ENCODE data around the gene KLHL3.
"Not testable (repeated sequence)": the region's sequence is repeated elsewhere in the genome, so short reads cannot be mapped to it uniquely, and the experiment has no call there.

KLHL3 gene

GRCh38 chr5:137656558-137656957 is 79.3 kb downstream of the KLHL3 start:
- no peak overlapping the region for H3K4me3 ChIP-seq (replicated peaks; ENCODE audit: low read depth, low read length)
- DNase-seq (ENCODE audit: extremely low read depth, low read depth), result no peak
- no peak for TF ChIP-seq CTCF (IDR thresholded peaks at IDR 0.05; ENCODE audit: low read depth, low read length, missing control alignments)

- DNase-seq (ENCODE audit: extremely low read depth, low read depth), result no peak
- no peak overlapping the region for H3K4me3 ChIP-seq (replicated peaks; ENCODE audit: low read depth, low read length)
- no peak for TF ChIP-seq CTCF (IDR thresholded peaks at IDR 0.05; ENCODE audit: low read depth, low read length, missing control alignments)
Measured at GRCh38 chr5:137651022-137651421, 84.9 kb downstream of the KLHL3 start.

- TF ChIP-seq CTCF (IDR thresholded peaks at IDR 0.05; ENCODE audit: low read depth, low read length, missing control alignments), result no peak
- no peak overlapping the region for H3K4me3 ChIP-seq (replicated peaks; ENCODE audit: low read depth, low read length)
- DNase-seq (ENCODE audit: extremely low read depth, low read depth), result peak; percentile 27
Measured at GRCh38 chr5:137649228-137649935, 86.5 kb downstream of the KLHL3 start.

- DNase-seq (ENCODE audit: extremely low read depth, low read depth), result no peak
- TF ChIP-seq CTCF (IDR thresholded peaks at IDR 0.05; ENCODE audit: low read depth, low read length, missing control alignments), result no peak
- no peak overlapping the region for H3K4me3 ChIP-seq (replicated peaks; ENCODE audit: low read depth, low read length)
Measured at GRCh38 chr5:137648361-137648760, 87.5 kb downstream of the KLHL3 start.

GRCh38 chr5:137647401-137647800 is 88.5 kb downstream of the KLHL3 start:
- H3K4me3 ChIP-seq (replicated peaks; ENCODE audit: low read depth, low read length), result no peak overlapping the region
- no peak for TF ChIP-seq CTCF (IDR thresholded peaks at IDR 0.05; ENCODE audit: low read depth, low read length, missing control alignments)
- no peak for DNase-seq (ENCODE audit: extremely low read depth, low read depth)

- DNase-seq (ENCODE audit: extremely low read depth, low read depth), result no peak
- H3K4me3 ChIP-seq (replicated peaks; ENCODE audit: low read depth, low read length), result no peak overlapping the region
- no peak for TF ChIP-seq CTCF (IDR thresholded peaks at IDR 0.05; ENCODE audit: low read depth, low read length, missing control alignments)
Measured at GRCh38 chr5:137646761-137647160, 89.1 kb downstream of the KLHL3 start.

- not testable (repeated sequence) for DNase-seq (ENCODE audit: extremely low read depth, low read depth); H3K4me3 ChIP-seq (replicated peaks; ENCODE audit: low read depth, low read length)
Measured at GRCh38 chr5:137643081-137643480, 92.8 kb downstream of the KLHL3 start.

All from HFF-Myc (cell line).